ENCODE results near the gene GRIA1.

Gene GRIA1

GRCh38 chr5:153780876-153781705 is 290.6 kb downstream of the GRIA1 start:
- no peak for DNase-seq (ENCODE audit: low spot score)

GRCh38 chr5:153782589-153783361 is 292.3 kb downstream of the GRIA1 start:
- DNase-seq (ENCODE audit: low spot score), result no peak

DNA sequence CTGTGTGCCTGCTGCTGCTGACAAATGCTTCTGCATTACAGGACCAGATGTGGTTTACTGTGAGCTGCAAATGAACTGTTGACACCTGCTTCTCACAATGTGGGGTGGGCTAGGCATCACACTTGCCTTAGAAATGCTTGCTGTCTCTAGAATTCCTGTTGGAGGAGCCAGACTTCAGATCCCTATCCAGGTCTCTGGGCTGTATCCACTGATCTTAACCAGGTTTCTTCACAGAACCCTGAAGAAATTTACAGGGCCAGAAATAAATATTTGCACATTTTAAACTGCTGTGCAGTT is 292.8 kb downstream of the GRIA1 start:
- DNase-seq (ENCODE audit: low spot score), result no peak

- no peak for DNase-seq (ENCODE audit: low spot score)
Observed at GRCh38 chr5:153784277-153784676, 293.8 kb downstream of the GRIA1 start.

DNA sequence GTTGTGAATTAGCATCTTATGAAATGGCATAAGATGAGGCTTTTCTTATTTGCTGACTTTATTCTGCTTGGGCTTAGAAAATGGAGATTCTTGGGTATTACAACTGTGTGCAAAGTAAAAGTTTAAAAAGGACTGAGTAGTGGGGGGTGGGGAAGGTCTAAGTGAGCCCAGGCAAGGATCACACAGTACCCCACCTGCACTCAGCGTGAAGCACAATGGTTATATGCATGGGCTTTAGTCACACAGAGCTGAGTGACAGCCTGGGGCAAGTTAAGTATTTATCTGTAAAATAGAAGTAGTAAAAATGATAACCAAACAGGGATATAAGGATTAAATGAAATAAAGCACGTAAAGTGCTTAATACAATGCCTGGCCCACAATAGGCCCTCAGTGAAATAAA is 300.9 kb downstream of the GRIA1 start:
- DNase-seq (ENCODE audit: low spot score), result no peak

- DNase-seq (ENCODE audit: low spot score), result no peak
Observed at GRCh38 chr5:153792305-153792704, 301.8 kb downstream of the GRIA1 start.

DNA sequence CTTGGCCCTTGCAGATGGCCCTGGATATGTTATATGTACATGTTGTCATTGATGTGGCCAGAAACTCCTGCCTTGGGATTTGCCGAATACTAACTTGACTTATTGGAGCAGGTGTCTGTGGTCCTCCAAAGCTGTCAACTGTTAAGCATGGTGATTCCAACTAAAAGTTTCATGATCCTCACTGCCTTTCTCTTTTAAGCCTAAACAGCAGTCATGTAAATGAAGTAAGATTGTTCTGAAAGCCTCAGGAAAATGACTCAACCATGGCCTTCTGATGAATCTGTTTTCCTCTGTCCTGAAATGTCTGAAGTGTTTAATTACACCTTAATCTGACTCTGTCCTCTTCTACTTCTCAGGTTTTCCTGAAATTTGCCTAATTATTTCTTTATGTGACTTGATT is 303.2 kb downstream of the GRIA1 start:
- no peak for DNase-seq (ENCODE audit: low spot score)

GRCh38 chr5:153794327-153794726 is 303.9 kb downstream of the GRIA1 start:
- no peak for DNase-seq (ENCODE audit: low spot score)

- no peak for DNase-seq (ENCODE audit: low spot score)
Observed at GRCh38 chr5:153796527-153796926, 306.1 kb downstream of the GRIA1 start.

GRCh38 chr5:153797484-153797883 is 307.0 kb downstream of the GRIA1 start:
- no peak for DNase-seq (ENCODE audit: low spot score)

DNA sequence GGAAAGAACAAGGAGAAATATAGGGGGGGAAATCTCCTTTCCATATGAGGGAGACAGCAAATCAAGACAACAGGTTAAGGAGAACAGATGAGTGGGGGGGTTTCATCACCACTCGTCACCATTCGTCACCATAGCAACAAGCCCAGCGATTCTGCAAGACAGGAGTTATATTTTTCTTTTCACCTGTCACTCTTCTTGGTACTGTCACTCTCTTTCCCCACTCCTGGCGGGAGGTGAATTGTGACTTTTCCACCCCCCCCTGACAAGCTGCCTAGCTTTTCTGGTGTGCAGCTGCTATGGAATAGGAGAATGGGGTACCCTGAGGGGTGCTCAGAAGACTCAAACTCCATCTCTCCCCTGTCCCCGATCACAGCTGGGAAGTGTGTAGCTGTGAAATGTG is 308.4 kb downstream of the GRIA1 start:
- no peak for DNase-seq (ENCODE audit: low spot score)

DNA sequence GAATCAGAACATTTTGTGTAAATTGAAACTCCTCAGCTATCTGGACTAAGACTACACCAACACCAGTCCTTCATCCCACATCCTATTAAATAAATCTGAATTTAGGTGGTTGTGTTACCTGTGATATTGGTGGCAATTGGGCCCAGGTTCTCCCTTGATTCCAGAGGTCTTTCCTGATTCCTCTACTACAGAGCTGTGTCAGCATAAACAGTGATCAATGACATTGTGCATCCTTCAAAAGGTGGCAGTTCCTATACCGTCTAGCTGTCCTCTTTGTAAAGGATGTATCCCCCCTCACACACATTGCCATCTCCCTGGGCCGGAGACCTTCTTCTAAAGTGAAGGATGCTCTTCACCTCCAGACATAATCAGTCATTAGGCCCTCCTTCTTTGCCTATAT is 309.0 kb downstream of the GRIA1 start:
- no peak for DNase-seq (ENCODE audit: low spot score)

DNA sequence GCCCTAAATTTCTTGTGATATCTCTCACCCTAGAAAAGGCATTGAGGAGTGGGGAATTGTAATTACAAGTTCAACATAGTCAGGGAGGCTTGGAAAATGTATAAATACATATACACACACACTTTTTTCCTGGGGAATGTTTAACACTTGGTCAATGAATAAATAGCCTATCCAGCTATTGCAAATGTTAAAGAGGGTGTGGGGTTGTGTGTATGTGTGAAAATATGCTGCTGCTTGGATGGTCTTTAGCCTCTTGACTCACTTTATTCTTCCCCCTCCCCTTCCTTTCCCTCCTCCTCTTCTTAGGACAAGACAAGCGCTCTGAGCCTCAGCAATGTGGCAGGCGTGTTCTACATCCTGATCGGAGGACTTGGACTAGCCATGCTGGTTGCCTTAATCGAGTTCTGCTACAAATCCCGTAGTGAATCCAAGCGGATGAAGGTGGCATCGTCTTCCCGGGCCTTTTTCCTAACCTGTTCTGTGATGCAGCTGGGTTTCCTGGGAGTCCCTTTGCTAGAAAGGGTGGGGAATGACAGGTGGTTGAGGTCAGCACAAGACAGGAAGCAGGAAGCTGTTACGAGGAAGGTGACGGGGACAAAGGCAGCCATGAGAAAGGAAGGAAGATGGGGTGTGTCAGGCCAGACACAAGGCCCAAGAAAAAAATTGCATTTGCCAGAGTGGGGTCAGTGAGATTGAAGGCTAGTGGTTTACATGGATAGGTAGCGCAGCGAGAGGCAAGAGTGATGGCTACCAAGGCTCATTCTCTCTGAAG is 311.8 kb downstream of the GRIA1 start:
- no peak for DNase-seq (ENCODE audit: low spot score)

DNA sequence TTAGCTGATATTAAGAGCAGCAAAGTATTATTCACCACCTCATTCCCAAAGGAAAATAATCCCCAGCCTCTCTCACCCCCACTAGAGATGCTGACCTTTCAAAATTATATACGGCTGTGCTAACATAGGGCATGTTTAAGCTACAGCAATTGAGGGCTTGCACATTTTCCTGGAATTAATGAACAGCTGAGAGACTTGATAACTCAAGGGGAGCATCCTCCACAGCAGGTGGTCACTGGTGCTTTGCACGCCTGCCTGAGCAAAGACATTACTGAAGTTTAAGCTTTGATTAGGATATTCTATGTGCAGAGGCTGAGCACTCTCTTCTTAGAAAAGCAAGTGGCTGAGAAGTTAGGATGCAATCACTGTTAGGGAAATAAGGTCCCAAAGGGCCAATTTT is 317.3 kb downstream of the GRIA1 start:
- DNase-seq (ENCODE audit: low spot score), result no peak

DNA sequence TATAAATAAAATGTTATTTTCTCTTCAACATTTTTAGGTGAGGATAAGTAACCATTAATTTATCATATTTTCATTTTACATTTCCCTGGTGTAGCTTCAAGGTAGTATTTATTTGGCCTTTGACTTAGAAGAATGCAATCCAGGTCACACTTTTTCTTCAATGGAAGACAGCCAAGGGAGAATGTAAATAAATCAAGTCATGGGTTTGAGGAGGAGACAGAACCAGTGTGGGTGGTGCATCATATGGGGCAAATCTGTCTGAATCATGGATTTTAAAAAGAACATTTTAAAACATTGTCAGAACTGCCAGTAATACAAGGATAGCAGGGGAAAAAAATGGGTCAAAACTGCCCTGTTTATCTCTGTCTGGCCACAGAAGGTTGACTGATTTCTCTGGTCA is 318.7 kb downstream of the GRIA1 start:
- no peak for DNase-seq (ENCODE audit: low spot score)

GRCh38 chr5:153813901-153814300 is 323.4 kb downstream of the GRIA1 start:
- no peak for DNase-seq (ENCODE audit: low spot score)

- no peak for DNase-seq (ENCODE audit: low spot score)
Observed at GRCh38 chr5:153816870-153817269, 326.4 kb downstream of the GRIA1 start.

DNA sequence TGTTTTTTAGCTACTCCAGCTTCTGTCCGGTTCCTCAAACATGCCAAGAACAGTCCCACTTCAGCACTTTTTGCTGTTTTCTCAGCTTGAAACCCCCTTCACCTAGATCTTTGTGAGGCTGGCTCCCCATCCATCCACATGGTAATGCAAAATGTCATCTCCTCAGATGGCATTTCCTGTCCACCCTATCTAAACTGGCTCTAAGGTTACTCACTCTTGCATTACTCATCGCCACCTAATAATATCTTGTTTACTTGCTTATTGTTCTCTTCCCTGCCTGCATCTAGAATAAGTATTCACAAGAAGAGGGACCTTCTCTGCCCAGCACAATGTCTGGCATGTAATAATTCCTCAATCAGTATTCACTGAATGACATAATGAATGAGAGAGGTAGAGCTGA is 328.2 kb downstream of the GRIA1 start:
- DNase-seq (ENCODE audit: low spot score), result no peak

DNA sequence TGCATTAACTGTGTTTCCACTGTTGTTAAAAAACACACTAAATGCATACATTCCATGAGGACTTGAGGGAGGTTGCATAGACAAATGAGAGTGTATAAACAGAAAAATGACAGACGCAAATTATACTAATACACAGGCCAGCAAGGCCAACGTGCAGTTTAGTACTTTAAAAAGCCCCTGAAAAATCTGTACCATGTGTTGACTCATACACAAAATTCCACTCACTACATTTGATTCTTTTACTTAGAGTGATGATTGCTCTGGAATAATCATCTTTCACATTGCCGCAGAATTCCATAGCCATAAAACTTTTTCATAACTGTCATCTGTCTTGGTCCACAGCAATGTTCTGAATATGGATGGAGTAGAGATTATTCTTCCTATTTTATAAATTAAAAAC is 332.6 kb downstream of the GRIA1 start:
- DNase-seq (ENCODE audit: low spot score), result no peak

GRCh38 chr5:153824909-153825308 is 334.4 kb downstream of the GRIA1 start:
- DNase-seq (ENCODE audit: low spot score), result no peak

DNA sequence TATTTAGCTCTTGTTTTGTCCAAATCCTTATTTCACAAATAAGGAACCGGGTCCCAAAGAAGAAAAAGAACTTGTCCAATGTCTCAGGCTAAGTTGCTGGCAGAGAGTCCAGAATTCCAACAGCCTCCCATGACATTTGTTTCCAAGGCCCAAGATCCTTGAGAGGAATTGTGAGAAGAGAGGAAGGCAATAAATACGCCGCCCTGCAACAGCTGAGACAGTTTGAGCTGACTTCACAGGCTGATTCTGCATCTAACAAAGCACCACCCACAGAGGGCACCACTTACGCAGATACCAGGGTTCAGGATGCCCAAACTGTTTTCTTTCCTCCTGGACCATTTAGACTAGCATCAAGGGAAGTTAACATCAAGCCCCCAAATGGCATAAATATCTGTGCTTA is 336.9 kb downstream of the GRIA1 start:
- DNase-seq (ENCODE audit: low spot score), result no peak

- DNase-seq (ENCODE audit: low spot score), result no peak
Observed at GRCh38 chr5:153829510-153830065, 339.1 kb downstream of the GRIA1 start.

GRCh38 chr5:153831973-153832372 is 341.5 kb downstream of the GRIA1 start:
- DNase-seq (ENCODE audit: low spot score), result peak; percentile 13
